ENCODE measurements around the gene FBXL20. TPM values are rescaled to one million over a fixed set of nuclear protein-coding genes. Genes with fewer than 3 reads are reported as not detected.

Gene FBXL20
- total and polyA plus RNA-seq, 10 of the 15 experiments (the other 5 are each of a cell fraction or from before 2014, with no cell fraction given): 1.2 to 8.3 (median 4.4) TPM

- no peak for TF ChIP-seq CBX3 (IDR thresholded peaks at IDR 0.05; ENCODE audit: borderline replicate concordance, low read depth)
These were observed 16.4 kb downstream of the FBXL20 start (continued) for GRCh38 chr17:39385040-39385439.

- Histone ChIP-seq H3K9ac (ENCODE audit: control insufficient read depth, insufficient read depth, low read length) (no peak overlapping the region), H4K20me1 (ENCODE audit: control insufficient read depth, insufficient read depth) (no peaks in the 10 kb centered on the region), H3K27me3 (replicated peaks in 1 of 2; ENCODE audit: control insufficient read depth in 2 of 2, insufficient read depth in 2 of 2, low read length in 1 of 2) (no peaks in the 10 kb centered on the region), H3K4me3 (no peak overlapping the region), H3K9me3 (replicated peaks; ENCODE audit: control insufficient read depth, insufficient read depth, low read length) (no peaks in the 10 kb centered on the region), H3K4me2 (ENCODE audit: control insufficient read depth, insufficient read depth) (no peak overlapping the region), H3K79me2 (ENCODE audit: control insufficient read depth, insufficient read depth, low read length) (no peaks in the 10 kb centered on the region; the same call in 1 of the 2 replicates), H3K27ac (ENCODE audit: control insufficient read depth, insufficient read depth) (no peak overlapping the region), H3K4me1 (ENCODE audit: control insufficient read depth, insufficient read depth, low read length) (peaks cover 16% of the 10 kb centered on the region), H2AFZ (ENCODE audit: control insufficient read depth, low read depth, low read length) (no peak overlapping the region), H3K36me3 (ENCODE audit: control insufficient read depth in 2 of 2, insufficient read depth in 2 of 2, low read length in 1 of 2) (no peaks in the 10 kb centered on the region)
- ChIA-PET POLR2A (no interaction called here), CTCF (interaction anchor here (1.8 kb wide), 1 partner anchor 9 kb away, joined by 4 read pairs; no protein-coding TSS in a partner anchor), RAD21 (ENCODE audit: unreplicated experiment) (no interaction called here), SMC1A (ENCODE audit: uncharacterized antibody, unreplicated experiment) (interaction anchor here (0.5 to 1.0 kb wide), 3 partner anchors 9 to 131 kb away, joined by 3 to 4 read pairs (median 3); no protein-coding TSS in a partner anchor)
- in situ Hi-C loops (cut with MboI) (no loop called here), intact Hi-C loops (cut with micrococcal nuclease; ENCODE audit: unreplicated experiment) (no loop called here)
- TF ChIP-seq HDAC2 (IDR thresholded peaks at IDR 0.05) (no peak), SMAD5 (IDR thresholded peaks at IDR 0.05; ENCODE audit: low read depth) (no peak), PBX3 (IDR thresholded peaks at IDR 0.05; ENCODE audit: insufficient replicate concordance, low read depth, low read length) (no peak)
- no peak for FAIRE-seq
- no TSS peak for BruUV-seq (replicated peaks)
- no peak for ATAC-seq
- no peak for DNase-seq (ENCODE audit: low read depth, low spot score)
- WGBS (ENCODE audit: insufficient coverage, insufficient replicate concordance, low lambda C conversion rate, missing lambda C conversion rate): 2% methylated on average over 2 of the region's 2 CpGs
These were observed 21.3 kb downstream of the FBXL20 start for GRCh38 chr17:39380144-39380543.

GRCh38 chr17:39376434-39376833, 25.0 kb downstream of the FBXL20 start:
- Histone ChIP-seq H4K20me1 (ENCODE audit: control insufficient read depth, insufficient read depth) (no peaks in the 10 kb centered on the region), H2AFZ (ENCODE audit: control insufficient read depth, low read depth, low read length) (peak overlapping the region; percentile 24), H3K9ac (ENCODE audit: control insufficient read depth, insufficient read depth, low read length) (no peak overlapping the region), H3K9me3 (replicated peaks; ENCODE audit: control insufficient read depth, insufficient read depth, low read length) (no peaks in the 10 kb centered on the region), H3K79me2 (ENCODE audit: control insufficient read depth, insufficient read depth, low read length) (no peaks in the 10 kb centered on the region; the same call in 1 of the 2 replicates), H3K4me2 (ENCODE audit: control insufficient read depth, insufficient read depth) (peak overlapping the region; percentile 44), H3K27me3 (replicated peaks in 1 of 2; ENCODE audit: control insufficient read depth in 2 of 2, insufficient read depth in 2 of 2, low read length in 1 of 2) (no peaks in the 10 kb centered on the region), H3K4me3 (no peak overlapping the region), H3K4me1 (ENCODE audit: control insufficient read depth, insufficient read depth, low read length) (peaks cover 16% of the 10 kb centered on the region), H3K27ac (ENCODE audit: control insufficient read depth, insufficient read depth) (peak overlapping the region; percentile 25; the same call in 1 of the 2 replicates), H3K36me3 (ENCODE audit: control insufficient read depth in 2 of 2, insufficient read depth in 2 of 2, low read length in 1 of 2) (no peaks in the 10 kb centered on the region)
- BruUV-seq (replicated peaks): no TSS peak
- 2% methylated on average over 2 of the region's 2 CpGs for WGBS (ENCODE audit: insufficient coverage, insufficient replicate concordance, low lambda C conversion rate, missing lambda C conversion rate)
- SMC1A ChIA-PET (ENCODE audit: uncharacterized antibody, unreplicated experiment): interaction anchor here (0.6 to 1.6 kb wide), 4 partner anchors 78 to 141 kb away, joined by 3 to 4 read pairs (median 3); no protein-coding TSS in a partner anchor
- RAD21 ChIA-PET (ENCODE audit: unreplicated experiment): no interaction called here
- FAIRE-seq (no peak), ATAC-seq (peak; percentile 61), DNase-seq (ENCODE audit: low read depth, low spot score) (peak; percentile 23)
- POLR2A ChIA-PET: interaction anchor here (0.6 kb wide), 1 partner anchor 9 kb away, joined by 3 read pairs; no protein-coding TSS in a partner anchor
- in situ Hi-C loops (cut with MboI) (no loop called here), intact Hi-C loops (cut with micrococcal nuclease; ENCODE audit: unreplicated experiment) (no loop called here)
- CTCF ChIA-PET: interaction anchor here (0.5 to 1.0 kb wide), 3 partner anchors 23 to 132 kb away, joined by 3 to 4 read pairs (median 4); no protein-coding TSS in a partner anchor
- TF ChIP-seq EED (IDR thresholded peaks at IDR 0.05; ENCODE audit: low read depth): peak; percentile 47; the same call in 1 of the 2 replicates
- TF ChIP-seq JUNB (IDR thresholded peaks at IDR 0.05): 0 out of 2 replicates have a peak, but pooled peaks have one; percentile 7
- 0 out of 2 replicates have a peak, but pooled peaks have one; percentile 17 for TF ChIP-seq SPI1 (IDR thresholded peaks at IDR 0.05; ENCODE audit: borderline replicate concordance, insufficient read depth, low read depth, low read length)
- no peak for TF ChIP-seq E2F4 (IDR thresholded peaks at IDR 0.05; ENCODE audit: low read depth, low read length)
- TF ChIP-seq MEF2B (IDR thresholded peaks at IDR 0.05; ENCODE audit: partially characterized antibody, poor library complexity, severe bottlenecking): no peak
- no peak for TF ChIP-seq ZNF207 (IDR thresholded peaks at IDR 0.05; ENCODE audit: borderline replicate concordance)
- TF ChIP-seq RAD21 (IDR thresholded peaks at IDR 0.05; ENCODE audit: insufficient read depth, low read depth, low read length): no peak
- no peak for TF ChIP-seq KAT2A (conservative IDR thresholded peaks at IDR 0.05; ENCODE audit: control insufficient read depth, low read depth, low read length)
- TF ChIP-seq ETV6 (conservative IDR thresholded peaks at IDR 0.05 in 1 of 2, IDR thresholded peaks at IDR 0.05 in 1 of 2; ENCODE audit: borderline replicate concordance in 1 of 2, low read depth in 1 of 2): no peak

Data from GM12878 (cell line).